Endothelial cell of umbilical vein (primary cell): ENCODE data around the gene DUOXA1. TPM values are rescaled to one million over a fixed set of nuclear protein-coding genes. Genes with fewer than 3 reads are reported as not detected.

Experiments
- BruUV-seq: library from RNA; stranded (reverse); fragments of 400-500 nt; replicated peaks from 2 replicates; lab custom pipeline; 2021; lab: Mats Ljungman, UMichigan
- CTCF ChIA-PET: fragments of 300-600, 350-600 bp; sonication (Branson Sonifier 250); formaldehyde crosslinking; loops from one replicate; lab custom pipeline; 2021; ENCODE audit warnings: antibody characterized with exemption, inconsistent platforms; lab: Charles Lee
- POLR2A ChIA-PET: fragments of 300-600, 350-600 bp; sonication (Branson Sonifier 250); formaldehyde crosslinking; loops from one replicate; lab custom pipeline; 2021; ENCODE audit warnings: antibody characterized with exemption, inconsistent platforms; lab: Charles Lee
- DNase-seq: peaks from one replicate; pipeline ENCODE4 v3.0.0-alpha.2; 2011; ENCODE audit warnings: low read depth, low spot score
- FAIRE-seq: peaks from 2 replicates; lab custom pipeline; 2011; peaks lifted over from hg19 to GRCh38; lab: Jason Lieb, UNC
- H2AFZ ChIP-seq: 2 replicates; pipeline ENCODE4 v1.6.0; 2012; ENCODE audit warnings: low read depth, low read length, control low read depth, inconsistent platforms
- H3K27ac ChIP-seq: 2 replicates; pipeline ENCODE4 v1.5.1; 2011; ENCODE audit warnings: low read depth, mild to moderate bottlenecking, control low read depth, low read length, moderate library complexity; ENCODE audit not compliant: insufficient read depth
- H3K27me3 ChIP-seq, 2 experiments: 2 replicates each; pipeline versions ENCODE4 v1.6.0 to v1.6.1; 2011; ENCODE audit warnings: low read length in 2 of 2, mixed read lengths in 1 of 2; ENCODE audit not compliant: control insufficient read depth in 2 of 2, insufficient read depth in 2 of 2
- H3K36me3 ChIP-seq, 2 experiments: 2 replicates in 1 of 2; 3 replicates in 1 of 2; pipeline ENCODE4 v1.5.1; 2011; ENCODE audit warnings: low read length in 2 of 2, mild to moderate bottlenecking in 1 of 2, moderate library complexity in 1 of 2; ENCODE audit not compliant: control insufficient read depth in 2 of 2, insufficient read depth in 2 of 2; ENCODE audit errors: extremely low read depth in 1 of 2
- H3K4me1 ChIP-seq: 3 replicates; pipeline ENCODE4 v1.5.1; 2011; ENCODE audit warnings: mild to moderate bottlenecking, low read length; ENCODE audit not compliant: control insufficient read depth, insufficient read depth; ENCODE audit errors: extremely low read depth
- H3K4me2 ChIP-seq: 2 replicates; pipeline ENCODE4 v1.6.1; 2011; ENCODE audit warnings: low read length, control low read depth, mixed read lengths; ENCODE audit not compliant: insufficient read depth
- H3K4me3 ChIP-seq, 3 experiments: fragments of 200-600 bp in 1 of 3; sonication (generic), shearing (Covaris generic) in 1 of 3; replicated peaks in 1 of 3; 2 replicates each; pipeline ENCODE4 v1.5.1; 2011 to 2016; ENCODE audit warnings: control low read depth in 3 of 3, low read length in 3 of 3, mild to moderate bottlenecking in 2 of 3, inconsistent platforms in 1 of 3, low read depth in 1 of 3, moderate library complexity in 1 of 3; ENCODE audit not compliant: insufficient read depth in 1 of 3
- H3K79me2 ChIP-seq: 2 replicates; pipeline ENCODE4 v1.6.0; 2012; ENCODE audit warnings: low read length, inconsistent platforms; ENCODE audit not compliant: control insufficient read depth, insufficient read depth
- H3K9ac ChIP-seq: replicated peaks from 2 replicates; pipeline ENCODE3; 2011; ENCODE audit warnings: low read length, control low read depth; ENCODE audit not compliant: insufficient read depth; ENCODE audit errors: extremely low read depth
- H3K9me1 ChIP-seq: replicated peaks from 3 replicates; pipeline ENCODE4 v1.6.0; 2011; ENCODE audit warnings: mild to moderate bottlenecking, low read length; ENCODE audit not compliant: control insufficient read depth, insufficient read depth; ENCODE audit errors: extremely low read depth
- H3K9me3 ChIP-seq: replicated peaks from 2 replicates; pipeline ENCODE4 v1.5.1; 2012; ENCODE audit warnings: low read length, inconsistent platforms; ENCODE audit not compliant: control insufficient read depth, insufficient read depth
- H4K20me1 ChIP-seq: replicated peaks from 2 replicates; pipeline ENCODE3; 2011; ENCODE audit warnings: mild to moderate bottlenecking, low read length; ENCODE audit not compliant: control insufficient read depth, insufficient read depth; ENCODE audit errors: extremely low read depth
- EZH2 ChIP-seq: IDR thresholded peaks from 2 replicates; pipeline ENCODE4 v1.6.1; 2012; ENCODE audit warnings: borderline replicate concordance, low read depth, mild to moderate bottlenecking, moderate library complexity, low read length, inconsistent platforms; ENCODE audit not compliant: severe bottlenecking
- FOS ChIP-seq: IDR thresholded peaks from 2 replicates; pipeline ENCODE4 v1.6.1; 2011; ENCODE audit warnings: mild to moderate bottlenecking, low read length, moderate library complexity, borderline replicate concordance; ENCODE audit not compliant: insufficient read depth
- GATA2 ChIP-seq: IDR thresholded peaks from 2 replicates; pipeline ENCODE4 v1.7.0; 2011; ENCODE audit warnings: low read depth, mild to moderate bottlenecking, moderate library complexity, mixed read lengths, low read length; ENCODE audit not compliant: insufficient read length, insufficient read depth
- JUN ChIP-seq: IDR thresholded peaks from 2 replicates; pipeline ENCODE4 v1.6.1; 2011; ENCODE audit warnings: borderline replicate concordance, low read depth; ENCODE audit not compliant: insufficient read length, insufficient read depth
- MYC ChIP-seq: IDR thresholded peaks from one replicate; pipeline ENCODE4 v1.6.1; 2011; ENCODE audit warnings: mild to moderate bottlenecking, low read depth, low read length
- POLR2A ChIP-seq: IDR thresholded peaks from 2 replicates; pipeline ENCODE4 v1.6.1; 2012; ENCODE audit warnings: low read depth, mild to moderate bottlenecking, control low read depth, low read length
- POLR2AphosphoS5 ChIP-seq: IDR thresholded peaks from 2 replicates; pipeline ENCODE4 v1.6.1; 2012; ENCODE audit warnings: low read depth, mild to moderate bottlenecking, control low read depth, low read length, moderate library complexity; ENCODE audit not compliant: insufficient read depth
- dilution Hi-C: fragments of 300-500 bp; cut with MboI; formaldehyde crosslinking; loops from one replicate; pipeline ENCODE4 v1.15.0; 2019; ENCODE audit warnings: low sequenced_read_pairs; ENCODE audit not compliant: extremely low pct_ligation_motif_present
- intact Hi-C: fragments of 100-400 bp; cut with micrococcal nuclease; formaldehyde crosslinking; loops from one replicate; pipeline ENCODE4 v1.10.0; 2022
- polyA plus RNA-seq, 4 experiments: library from polyadenylated mRNA; depleted of rRNA in 3 of 4; stranded (reverse) in 3 of 4; unstranded in 1 of 4; fragments of >200 nt; gene quantifications; 2 replicates each; pipeline versions ENCODE4 v1.2.1 to v1.2.3, GENCODE V29; 2011 to 2012; ENCODE audit warnings: missing spikeins in 1 of 4
- total RNA-seq: library from RNA; stranded (reverse); gene quantifications from 2 replicates; pipeline ENCODE4 v1.2.3, GENCODE V29; 2021
- TF ChIP-seq, protein P1 (sequence below), 2 donors: IDR thresholded peaks; 1 replicate in 1 of 2; 2 replicates in 1 of 2; pipeline ENCODE4 v1.5.1; 2011; ENCODE audit warnings: low read length in 2 of 2, mild to moderate bottlenecking in 2 of 2, moderate library complexity in 2 of 2, control low read depth in 1 of 2, inconsistent platforms in 1 of 2, low read depth in 1 of 2; ENCODE audit not compliant: insufficient read depth in 1 of 2; ENCODE audit errors: extremely low read depth in 1 of 2
- TF ChIP-seq, protein P2 (sequence below): IDR thresholded peaks from 2 replicates; pipeline ENCODE4 v1.6.1; 2011; ENCODE audit not compliant: insufficient read depth, insufficient read length

Gene DUOXA1
- total and polyA plus RNA-seq, 2 donors (not counting 3 experiments of a cell fraction or from before 2014, with no cell fraction given), result 0.07 TPM; not detected in 1

DNA sequence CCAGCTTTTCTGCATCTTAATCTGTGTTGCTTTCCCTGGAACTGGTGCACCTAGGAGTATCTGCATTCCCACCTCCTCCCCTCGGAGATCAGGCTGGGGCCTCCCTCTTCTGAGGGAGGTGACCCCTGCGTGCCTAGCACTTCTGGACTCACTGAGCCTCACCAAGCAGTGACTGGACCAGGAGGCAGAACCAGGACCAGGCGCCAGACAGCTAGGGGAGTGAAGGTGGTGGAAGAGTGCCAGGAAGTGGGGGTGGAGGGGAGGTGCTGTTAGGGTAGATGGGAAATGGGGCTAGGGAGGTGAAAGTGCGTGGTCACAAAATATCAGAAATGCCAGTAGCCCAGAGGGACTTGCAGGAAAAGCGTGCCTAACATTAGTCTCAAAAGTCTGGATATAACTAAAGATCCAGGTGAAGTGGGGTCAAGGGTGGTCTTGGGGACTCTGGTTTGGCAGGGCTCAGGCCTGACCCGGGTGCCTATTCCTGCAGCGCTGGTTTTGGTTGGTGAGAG lies 14.3 kb downstream of the DUOXA1 start:
- ChIA-PET CTCF (interaction anchor here (3.0 kb wide), 1 partner anchor 11 kb away, joined by 12 read pairs; no protein-coding TSS in a partner anchor), POLR2A (no interaction called here)
- H3K36me3 ChIP-seq, result no peaks in the 10 kb centered on the region
- no peaks in the 10 kb centered on the region for H3K9me3 ChIP-seq
- FAIRE-seq (no peak), DNase-seq (no peak)
- peaks cover 65 to 69% of the 10 kb centered on the region in 2 experiments for H3K27me3 ChIP-seq
- intact Hi-C loops, result loop anchor here (5.0 kb wide), 3 partner anchors 78 to 263 kb away; no protein-coding TSS in a partner anchor
- H3K4me1 ChIP-seq, result peaks cover 4% of the 10 kb centered on the region
- no peak overlapping the region for H3K27ac ChIP-seq
- no TSS peak for BruUV-seq
- no peaks in the 10 kb centered on the region for H3K79me2 ChIP-seq
- H4K20me1 ChIP-seq, result no peaks in the 10 kb centered on the region
- no peak overlapping the region for H3K4me3 ChIP-seq
- no peak for TF ChIP-seq POLR2AphosphoS5
- TF ChIP-seq, protein P1, sequence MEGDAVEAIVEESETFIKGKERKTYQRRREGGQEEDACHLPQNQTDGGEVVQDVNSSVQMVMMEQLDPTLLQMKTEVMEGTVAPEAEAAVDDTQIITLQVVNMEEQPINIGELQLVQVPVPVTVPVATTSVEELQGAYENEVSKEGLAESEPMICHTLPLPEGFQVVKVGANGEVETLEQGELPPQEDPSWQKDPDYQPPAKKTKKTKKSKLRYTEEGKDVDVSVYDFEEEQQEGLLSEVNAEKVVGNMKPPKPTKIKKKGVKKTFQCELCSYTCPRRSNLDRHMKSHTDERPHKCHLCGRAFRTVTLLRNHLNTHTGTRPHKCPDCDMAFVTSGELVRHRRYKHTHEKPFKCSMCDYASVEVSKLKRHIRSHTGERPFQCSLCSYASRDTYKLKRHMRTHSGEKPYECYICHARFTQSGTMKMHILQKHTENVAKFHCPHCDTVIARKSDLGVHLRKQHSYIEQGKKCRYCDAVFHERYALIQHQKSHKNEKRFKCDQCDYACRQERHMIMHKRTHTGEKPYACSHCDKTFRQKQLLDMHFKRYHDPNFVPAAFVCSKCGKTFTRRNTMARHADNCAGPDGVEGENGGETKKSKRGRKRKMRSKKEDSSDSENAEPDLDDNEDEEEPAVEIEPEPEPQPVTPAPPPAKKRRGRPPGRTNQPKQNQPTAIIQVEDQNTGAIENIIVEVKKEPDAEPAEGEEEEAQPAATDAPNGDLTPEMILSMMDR (IDR thresholded peaks at IDR 0.05; ENCODE audit: extremely low read depth in 1 of 2, insufficient read depth in 1 of 2, low read depth in 1 of 2, low read length in 2 of 2), result no peak
- no peak for TF ChIP-seq GATA2
- no peak for TF ChIP-seq JUN
- no peak for TF ChIP-seq FOS
- TF ChIP-seq MYC, result no peak
- no peak for TF ChIP-seq POLR2A
- no peak for TF ChIP-seq EZH2
- TF ChIP-seq, protein P2, sequence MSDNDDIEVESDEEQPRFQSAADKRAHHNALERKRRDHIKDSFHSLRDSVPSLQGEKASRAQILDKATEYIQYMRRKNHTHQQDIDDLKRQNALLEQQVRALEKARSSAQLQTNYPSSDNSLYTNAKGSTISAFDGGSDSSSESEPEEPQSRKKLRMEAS, result no peak
- H3K4me2 ChIP-seq, result no peak overlapping the region
- dilution Hi-C loops, result no loop called here
- no peak overlapping the region for H2AFZ ChIP-seq
- no peaks in the 10 kb centered on the region for H3K9me1 ChIP-seq
- no peak overlapping the region for H3K9ac ChIP-seq
